Temporal lobe (tissue), 2 donors: ENCODE results near the gene MAGED1. TPM values are rescaled to one million over a fixed set of nuclear protein-coding genes. Genes with fewer than 3 reads are reported as not detected.

Experiments
- small RNA-seq: library from RNA; depleted of rRNA; stranded (forward); fragments of <200 nt; gene quantifications from one replicate; pipeline ENCODE3, GENCODE V24; 2014; ENCODE audit warnings: low replicate concordance
- total RNA-seq: library from RNA; depleted of rRNA; stranded (reverse); fragments of >200 nt; gene quantifications from one replicate; pipeline ENCODE4 v1.2.3, GENCODE V29; 2014

Gene MAGED1
- total RNA-seq, 1 donor from 2014 or later = 122 TPM

Small RNA genes lying within 50 kb of the gene (small RNA-seq; reads per million reads assigned to genes)
- not detected for gene AL929410.2
- not detected for gene RNU6-504P

Other genes starting within 250 kb of the MAGED1 start
- 1.7 TPM for gene CENPVL2, start 210.8 kb upstream of the MAGED1 start, total RNA-seq
- 1.7 TPM for gene CENPVL1, start 183.1 kb upstream of the MAGED1 start, total RNA-seq
- 17.7 TPM for gene GSPT2, start 150.2 kb upstream of the MAGED1 start, total RNA-seq
- 103 TPM for gene MAGED4B, start 175.6 kb downstream of the MAGED1 start, total RNA-seq